Left lung (tissue), 10 donors: Measurements from ENCODE around the gene TRIM66. TPM values are rescaled to one million over a fixed set of nuclear protein-coding genes. Genes with fewer than 3 reads are reported as not detected.
A peak's percentile ranks its signal among the peaks of the same experiment; 100 is the strongest.

ENCODE experiments used
- ATAC-seq: fragments of 200-7000 bp; cut with Tn5 transposase; one replicate; pipeline ENCODE4 v1.9.1; 2020; ENCODE audit warnings: moderate library complexity
- DNase-seq, 4 donors: peaks; one replicate each; pipeline ENCODE4 v3.0.0-alpha.2; 2013 to 2020
- H3K27ac ChIP-seq, 2 donors: fragments of 200-600 bp; sonication (generic) in 1 of 2; one replicate each; pipeline versions ENCODE4 v1.5.0 to v1.8.0; 2020 to 2021
- H3K27me3 ChIP-seq, 2 donors: fragments of 200-600 bp; sonication (generic) in 1 of 2; one replicate each; pipeline versions ENCODE4 v1.5.0 to v1.8.0; 2020 to 2021
- H3K36me3 ChIP-seq, 2 donors: fragments of 200-600 bp; sonication (generic) in 1 of 2; one replicate each; pipeline versions ENCODE4 v1.5.0 to v1.8.0; 2020 to 2021
- H3K4me1 ChIP-seq, 2 donors: fragments of 200-600 bp; one replicate each; pipeline ENCODE4 v1.8.0; 2021
- H3K4me3 ChIP-seq, 2 donors: fragments of 200-600 bp; sonication (generic) in 1 of 2; one replicate each; pipeline versions ENCODE4 v1.5.0 to v1.8.0; 2020 to 2021; ENCODE audit warnings: mild to moderate bottlenecking in 1 of 2
- H3K9me3 ChIP-seq, 2 donors: fragments of 200-600 bp; sonication (generic) in 1 of 2; one replicate each; pipeline versions ENCODE4 v1.5.0 to v1.8.0; 2020 to 2021
- CTCF ChIP-seq, 2 donors: fragments of 200-600 bp; sonication (generic) in 1 of 2; IDR thresholded peaks; one replicate each; pipeline versions ENCODE4 v1.5.0 to v1.8.0; 2021; ENCODE audit warnings: antibody characterized with exemption in 2 of 2
- intact Hi-C, 2 donors: fragments of 100-400 bp; cut with DNase I; formaldehyde crosslinking; loops; one replicate each; pipeline versions ENCODE4 v1.11.2 to v1.14.2; 2022
- polyA plus RNA-seq, 6 donors: library from polyadenylated mRNA; unstranded; fragments of 120-200 nt; gene quantifications; one replicate each; pipeline ENCODE4 v1.2.1, GENCODE V29; 2013; ENCODE audit not compliant: insufficient read length in 6 of 6
- total RNA-seq, 2 donors: library from RNA; stranded (reverse); fragmentation: NEBNext Ultra II Directional; extraction: Animal tissue kit (Norgen Biotek cat#: 25700); gene quantifications; one replicate each; pipeline ENCODE4 v1.2.1, GENCODE V29; 2021
- donor health status: DM: no; HTN: yes; CAD: no.
- donor health status: DM: no; HTN: no; CAD: no.

TRIM66 gene
- total and polyA plus RNA-seq, 8 donors, result 6.8 to 14.3 (median 11.9) TPM

DNA sequence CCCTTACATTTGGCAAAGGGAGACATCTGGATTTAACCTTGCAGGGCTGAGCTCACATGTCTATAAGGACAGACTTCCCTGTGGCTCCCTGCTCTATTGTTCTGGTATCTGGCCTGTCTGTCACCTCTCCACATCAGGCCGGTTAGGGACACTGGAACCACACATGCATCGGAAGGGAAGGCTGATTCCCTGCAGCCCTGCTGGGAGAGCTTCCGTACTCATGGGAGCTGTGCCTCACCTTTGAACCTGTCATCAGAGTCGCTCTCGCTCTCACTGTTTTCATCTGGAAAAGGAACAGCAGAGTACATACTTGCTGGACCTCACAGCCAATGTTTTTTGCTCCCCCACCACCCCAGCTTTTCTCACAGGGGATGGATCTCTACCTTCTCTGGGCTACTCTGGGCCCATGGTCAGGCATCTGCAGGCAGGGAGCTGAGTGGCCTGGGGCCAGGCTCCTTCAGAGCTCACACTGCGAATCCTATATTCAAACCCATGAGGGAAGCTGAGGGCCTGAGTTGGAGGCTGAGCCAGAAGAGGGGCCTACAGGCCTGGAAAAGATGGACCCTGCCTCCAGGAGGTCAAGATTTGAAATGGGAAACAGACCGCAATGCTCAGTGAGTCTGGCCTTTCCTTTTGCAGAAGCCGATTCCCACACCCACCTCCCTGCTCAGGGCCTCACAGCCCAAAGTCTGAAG lies 31.4 kb upstream of the TRIM66 start:
- ATAC-seq (no peak), DNase-seq (no peak)
- intact Hi-C loops, result no loop called here
- no peak for TF ChIP-seq CTCF (IDR thresholded peaks at IDR 0.05)
- Histone ChIP-seq H3K27me3 (no peaks in the 10 kb centered on the region), H3K9me3 (no peaks in the 10 kb centered on the region), H3K36me3 (peaks cover 0 to 38% of the 10 kb centered on the region in 2 donors), H3K27ac (no peak overlapping the region), H3K4me1 (peaks cover 19 to 33% of the 10 kb centered on the region in 2 donors), H3K4me3 (no peak overlapping the region)

DNA sequence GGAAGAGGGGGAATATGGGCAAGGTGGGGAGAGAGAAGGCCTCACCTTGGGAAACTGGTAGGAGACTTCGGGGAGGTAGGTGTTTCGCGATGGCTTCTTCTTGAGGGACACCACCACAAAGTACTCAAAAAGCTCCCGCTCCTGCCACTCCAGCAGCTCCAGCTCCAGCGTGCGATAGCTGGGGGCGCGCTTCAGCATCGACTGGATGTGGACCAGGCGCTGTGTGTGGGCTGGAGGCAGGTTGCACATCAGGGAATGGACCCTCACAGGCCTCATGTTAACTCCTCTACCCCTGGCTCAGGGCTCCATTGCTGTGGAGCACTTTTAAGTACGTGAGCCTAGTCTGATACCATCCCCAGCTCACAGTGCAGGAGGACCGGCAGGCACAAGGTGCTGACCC lies 30.0 kb upstream of the TRIM66 start:
- intact Hi-C loops, result no loop called here
- no peaks in the 10 kb centered on the region for H3K9me3 ChIP-seq
- no peak overlapping the region for H3K27ac ChIP-seq
- H3K36me3 ChIP-seq, result peaks cover 0 to 46% of the 10 kb centered on the region in 2 donors
- DNase-seq (no peak), ATAC-seq (no peak)
- no peak for TF ChIP-seq CTCF (IDR thresholded peaks at IDR 0.05)
- H3K27me3 ChIP-seq, result no peaks in the 10 kb centered on the region
- H3K4me3 ChIP-seq, result no peak overlapping the region
- H3K4me1 ChIP-seq, result peaks cover 8 to 20% of the 10 kb centered on the region in 2 donors

GRCh38 chr11:8711895-8712442 lies 29.5 kb upstream of the TRIM66 start:
- Histone ChIP-seq H3K27me3 (no peaks in the 10 kb centered on the region), H3K9me3 (no peaks in the 10 kb centered on the region), H3K4me3 (no peak overlapping the region), H3K27ac (no peak overlapping the region), H3K4me1 (peaks cover 3 to 15% of the 10 kb centered on the region in 2 donors), H3K36me3 (peaks cover 0 to 51% of the 10 kb centered on the region in 2 donors)
- no peak for TF ChIP-seq CTCF (IDR thresholded peaks at IDR 0.05)
- intact Hi-C loops, result no loop called here
- no peak for ATAC-seq
- no peak for DNase-seq

DNA sequence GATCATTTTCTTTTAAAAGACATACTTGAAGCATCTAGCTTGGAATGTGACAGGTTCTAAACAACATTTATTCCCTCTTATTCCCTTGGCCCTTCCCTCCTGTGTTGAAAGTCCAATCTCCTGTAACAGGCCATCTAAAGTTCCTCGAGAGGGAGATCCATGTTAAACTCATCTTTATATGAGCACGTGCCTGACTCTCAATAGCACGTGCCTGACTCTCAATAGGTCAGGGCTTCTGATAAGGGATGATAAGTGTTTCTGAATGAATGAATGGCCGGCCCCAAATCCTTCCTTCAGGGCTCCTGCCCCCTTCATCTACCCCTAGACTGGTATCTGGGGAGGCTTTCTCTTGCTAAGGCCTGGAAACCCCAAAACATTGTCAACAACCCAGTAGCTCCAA lies 27.3 kb upstream of the TRIM66 start:
- intact Hi-C loops, result no loop called here
- no peak for DNase-seq
- no peaks in the 10 kb centered on the region for H3K27me3 ChIP-seq
- H3K4me3 ChIP-seq, result no peak overlapping the region
- peaks cover 0 to 53% of the 10 kb centered on the region in 2 donors for H3K36me3 ChIP-seq
- no peak for ATAC-seq
- H3K27ac ChIP-seq, result no peak overlapping the region
- TF ChIP-seq CTCF (IDR thresholded peaks at IDR 0.05), result no peak
- H3K9me3 ChIP-seq, result no peaks in the 10 kb centered on the region
- H3K4me1 ChIP-seq, result peaks cover 0 to 2% of the 10 kb centered on the region in 2 donors

- Histone ChIP-seq H3K36me3 (peaks cover 0 to 47% of the 10 kb centered on the region in 2 donors), H3K4me3 (no peak overlapping the region), H3K4me1 (no peaks in the 10 kb centered on the region), H3K27ac (peak overlapping the region in 1 of 2 donors; percentile 47), H3K9me3 (no peaks in the 10 kb centered on the region), H3K27me3 (no peaks in the 10 kb centered on the region)
- peak in 3 of 4 donors; percentile 51 to 77 (median 62) for DNase-seq
- TF ChIP-seq CTCF (IDR thresholded peaks at IDR 0.05), result no peak
- intact Hi-C loops, result no loop called here
- peak; percentile 35 for ATAC-seq
Measured at GRCh38 chr11:8709002-8709672, 26.7 kb upstream of the TRIM66 start.
